ENCODE data around the gene ATP5MK. TPM values are rescaled to one million over a fixed set of nuclear protein-coding genes. Genes with fewer than 3 reads are reported as not detected.

ATP5MK gene
- total RNA-seq (100 to 1,000 TPM; 400 to 825 (median 607) TPM), polyA plus RNA-seq (1,000 to 10,000 TPM in 2 of 3 donors, 100 to 1,000 TPM in 1; 912 to 2,357 (median 1,949) TPM)

GRCh38 chr10:103396067-103396788 is at the start of gene ATP5MK, which contains the start of gene PDCD11:
Gene ATP5MK (minus strand): TSS chr10:103396475. CDS start chr10:103392457, 4,018 bp downstream.
Gene PDCD11 (plus strand): TSS chr10:103396626. CDS start chr10:103398427, 1,801 bp downstream.
- Histone ChIP-seq H3K36me3 (peaks cover 13 to 49% (median 18%) of the 10 kb centered on the region in 4 donors), H3K4me3 (peak within 1 kb of the TSS; percentile 72 to 96 (median 80)), H3K27ac (peak within 1 kb of the TSS; percentile 89 to 92 (median 90)), H3K4me1 (peaks cover 0 to 52% (median 37%) of the 10 kb centered on the region in 4 donors), H3K9me3 (no peaks in the 10 kb centered on the region), H3K27me3 (no peaks in the 10 kb centered on the region)
- peak; percentile 98 for DNase-seq
- WGBS, 2 donors = 0% methylated on average over 56 of the region's 56 CpGs
- intact Hi-C loops (cut with DNase I) = no loop called here
- TF ChIP-seq POLR2A (IDR thresholded peaks at IDR 0.05) (peak; percentile 37 to 68), CTCF (IDR thresholded peaks at IDR 0.05) (no peak), POLR2AphosphoS5 (IDR thresholded peaks at IDR 0.05) (peak; percentile 71 to 88 (median 82))

GRCh38 chr10:103445366-103445765 is 49.1 kb upstream of the ATP5MK start:
- Histone ChIP-seq H3K9me3 (no peaks in the 10 kb centered on the region), H3K36me3 (peaks cover 11 to 91% (median 40%) of the 10 kb centered on the region in 4 donors), H3K4me3 (no peak overlapping the region), H3K27ac (peak overlapping the region; percentile 66 to 88 (median 76)), H3K4me1 (peaks cover 0 to 44% (median 20%) of the 10 kb centered on the region in 4 donors), H3K27me3 (no peaks in the 10 kb centered on the region)
- intact Hi-C loops (cut with DNase I) = no loop called here
- DNase-seq = no peak
- 86 to 92% methylated on average over 9 of the region's 9 CpGs for WGBS, 2 donors
- TF ChIP-seq POLR2A (IDR thresholded peaks at IDR 0.05) = no peak
- no peak for TF ChIP-seq POLR2AphosphoS5 (IDR thresholded peaks at IDR 0.05)
- no peak for TF ChIP-seq CTCF (IDR thresholded peaks at IDR 0.05)
- no peak for TF ChIP-seq EP300 (IDR thresholded peaks at IDR 0.05)

GRCh38 chr10:103444478-103444877 is 48.2 kb upstream of the ATP5MK start:
- Histone ChIP-seq H3K4me1 (peaks cover 0 to 39% (median 11%) of the 10 kb centered on the region in 4 donors), H3K36me3 (peaks cover 11 to 97% (median 49%) of the 10 kb centered on the region in 4 donors), H3K9me3 (no peaks in the 10 kb centered on the region), H3K27ac (peak overlapping the region in 1 of 4 donors; percentile 82), H3K27me3 (no peaks in the 10 kb centered on the region), H3K4me3 (no peak overlapping the region)
- TF ChIP-seq CTCF (IDR thresholded peaks at IDR 0.05) = no peak
- no peak for TF ChIP-seq POLR2AphosphoS5 (IDR thresholded peaks at IDR 0.05)
- TF ChIP-seq POLR2A (IDR thresholded peaks at IDR 0.05) = no peak
- TF ChIP-seq EP300 (IDR thresholded peaks at IDR 0.05) = no peak
- WGBS, 2 donors = 88 to 89% methylated on average over 10 of the region's 10 CpGs
- intact Hi-C loops (cut with DNase I) = no loop called here
- DNase-seq = no peak

- Histone ChIP-seq H3K9me3 (no peaks in the 10 kb centered on the region), H3K27me3 (no peaks in the 10 kb centered on the region), H3K27ac (peak overlapping the region in 1 of 4 donors; percentile 29), H3K36me3 (peaks cover 11 to 99% (median 50%) of the 10 kb centered on the region in 4 donors), H3K4me1 (peaks cover 0 to 30% (median 3%) of the 10 kb centered on the region in 4 donors), H3K4me3 (no peak overlapping the region)
- DNase-seq = no peak
- intact Hi-C loops (cut with DNase I) = no loop called here
- WGBS, 2 donors = 93% methylated on average over 23 of the region's 23 CpGs
- TF ChIP-seq EP300 (IDR thresholded peaks at IDR 0.05) = no peak
- no peak for TF ChIP-seq POLR2AphosphoS5 (IDR thresholded peaks at IDR 0.05)
- no peak for TF ChIP-seq POLR2A (IDR thresholded peaks at IDR 0.05)
- no peak for TF ChIP-seq CTCF (IDR thresholded peaks at IDR 0.05)
Measured at GRCh38 chr10:103443475-103444185, 47.4 kb upstream of the ATP5MK start.
